OCI-LY1 (cell line): ENCODE measurements around the gene DAPK2.
A peak's percentile ranks its signal among the peaks of the same experiment; 100 is the strongest.

Experiments used
- EZH2 ChIP-seq: fragments of 200-600 bp; sonication (generic), shearing (Covaris generic); IDR thresholded peaks from 2 replicates; pipeline ENCODE4 v1.8.0; 2017; ENCODE audit warnings: borderline replicate concordance, mixed run types, mild to moderate bottlenecking, antibody characterized with exemption, low read length, moderate library complexity, mixed read lengths
- TF ChIP-seq, protein P1 (sequence below): fragments of 200-600 bp; sonication (generic), shearing (Covaris generic); IDR thresholded peaks from 2 replicates; pipeline ENCODE4 v1.5.1; 2017; ENCODE audit warnings: mild to moderate bottlenecking, antibody characterized with exemption, low read length, moderate library complexity, mixed read lengths

DNA sequence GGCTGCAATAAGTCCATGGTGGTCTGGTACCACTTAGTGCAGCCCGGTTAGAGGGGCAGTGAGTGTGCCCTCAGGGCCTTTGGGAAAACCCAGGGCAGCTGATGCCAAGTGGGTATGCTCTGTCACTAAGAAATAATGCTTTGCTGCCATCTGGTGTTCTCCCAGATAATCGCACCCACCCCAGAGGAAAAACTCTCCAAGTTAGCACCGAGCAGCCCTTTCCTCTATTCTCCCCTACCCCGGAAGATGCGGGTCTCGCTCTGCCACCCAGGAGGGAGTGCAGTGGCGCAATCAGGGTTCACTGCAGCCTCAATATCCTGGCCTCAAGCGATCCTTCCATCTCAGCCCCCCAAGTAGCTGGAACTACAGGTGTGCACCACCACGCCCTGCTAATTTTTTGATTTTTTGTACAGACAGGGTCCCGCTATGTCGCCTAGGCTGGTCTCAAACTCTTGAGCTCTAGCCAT lies 21.3 kb upstream of the DAPK2 start:
- TF ChIP-seq, protein P1, sequence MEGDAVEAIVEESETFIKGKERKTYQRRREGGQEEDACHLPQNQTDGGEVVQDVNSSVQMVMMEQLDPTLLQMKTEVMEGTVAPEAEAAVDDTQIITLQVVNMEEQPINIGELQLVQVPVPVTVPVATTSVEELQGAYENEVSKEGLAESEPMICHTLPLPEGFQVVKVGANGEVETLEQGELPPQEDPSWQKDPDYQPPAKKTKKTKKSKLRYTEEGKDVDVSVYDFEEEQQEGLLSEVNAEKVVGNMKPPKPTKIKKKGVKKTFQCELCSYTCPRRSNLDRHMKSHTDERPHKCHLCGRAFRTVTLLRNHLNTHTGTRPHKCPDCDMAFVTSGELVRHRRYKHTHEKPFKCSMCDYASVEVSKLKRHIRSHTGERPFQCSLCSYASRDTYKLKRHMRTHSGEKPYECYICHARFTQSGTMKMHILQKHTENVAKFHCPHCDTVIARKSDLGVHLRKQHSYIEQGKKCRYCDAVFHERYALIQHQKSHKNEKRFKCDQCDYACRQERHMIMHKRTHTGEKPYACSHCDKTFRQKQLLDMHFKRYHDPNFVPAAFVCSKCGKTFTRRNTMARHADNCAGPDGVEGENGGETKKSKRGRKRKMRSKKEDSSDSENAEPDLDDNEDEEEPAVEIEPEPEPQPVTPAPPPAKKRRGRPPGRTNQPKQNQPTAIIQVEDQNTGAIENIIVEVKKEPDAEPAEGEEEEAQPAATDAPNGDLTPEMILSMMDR = peak; percentile 76
- no peak for TF ChIP-seq EZH2
